Psoas muscle (tissue), 8 donors: Measurements from ENCODE around the gene FARP2. TPM values are rescaled to one million over a fixed set of nuclear protein-coding genes. Genes with fewer than 3 reads are reported as not detected.
A peak's percentile ranks its signal among the peaks of the same experiment; 100 is the strongest.

Experiments used
- ATAC-seq, 4 donors: fragments of 200-7000 bp; cut with Tn5 transposase; one replicate each; pipeline ENCODE4 v1.9.1; 2020; ENCODE audit warnings: moderate library complexity in 3 of 4, mild to moderate bottlenecking in 2 of 4
- DNase-seq, 2 donors: peaks; one replicate each; pipeline ENCODE4 v3.0.0-alpha.2; 2020
- H3K27ac ChIP-seq: fragments of 200-600 bp; one replicate; pipeline ENCODE4 v1.8.0; 2022
- H3K27me3 ChIP-seq, 3 donors: fragments of 200-600 bp in 1 of 3; one replicate each; pipeline versions ENCODE4 v1.6.1 to v1.8.0; 2013 to 2022; ENCODE audit warnings: low read length in 2 of 3, mild to moderate bottlenecking in 2 of 3, moderate library complexity in 1 of 3; ENCODE audit not compliant: insufficient read depth in 3 of 3
- H3K36me3 ChIP-seq, 2 donors: fragments of 200-600 bp in 1 of 2; one replicate each; pipeline versions ENCODE4 v1.6.1 to v1.8.0; 2013 to 2022; ENCODE audit warnings: low read depth in 1 of 2, mild to moderate bottlenecking in 1 of 2, moderate library complexity in 1 of 2; ENCODE audit not compliant: insufficient read depth in 1 of 2
- H3K4me1 ChIP-seq: fragments of 200-600 bp; one replicate; pipeline ENCODE4 v1.8.0; 2022
- H3K4me3 ChIP-seq: fragments of 200-600 bp; one replicate; pipeline ENCODE4 v1.8.0; 2022; ENCODE audit warnings: mild to moderate bottlenecking
- H3K9me3 ChIP-seq: fragments of 200-600 bp; one replicate; pipeline ENCODE4 v1.8.0; 2022
- CTCF ChIP-seq: fragments of 200-600 bp; IDR thresholded peaks from one replicate; pipeline ENCODE4 v1.8.0; 2022; ENCODE audit warnings: antibody characterized with exemption
- WGBS, 3 donors: extraction: QIAGEN DNeasy Blood & Tissue Kit; methylation state at CpG; one replicate each; pipeline versions ENCODE4 v1.1.6 to v1.1.7; 2013; 5-methylcytosine and 5-hydroxymethylcytosine counted together
- intact Hi-C, 2 donors: fragments of 100-400 bp; cut with DNase I; formaldehyde crosslinking; loops; one replicate each; pipeline versions ENCODE4 v1.11.0 to v1.14.2; 2022
- polyA plus RNA-seq, 3 donors: library from polyadenylated mRNA; stranded (reverse); fragments of 200-250 nt; gene quantifications; one replicate each; pipeline ENCODE4 v1.2.3, GENCODE V29; 2013
- total RNA-seq, 4 donors: library from RNA; stranded (reverse); fragmentation: NEBNext Ultra II Directional in 2 of 4; extraction: Animal tissue kit (Norgen Biotek cat#: 25700) in 2 of 4; gene quantifications; one replicate each; pipeline versions ENCODE4 v1.2.1 to v1.2.4, GENCODE V29; 2021 to 2023
- donor health status: healthy with polysubstance abuse.
- donor health status: DM: no; HTN: no; CAD: no; lungs with moderate emphysema.
- donor health status: Bipolar disorder and iron deficiency.
- donor health status: healthy.
- donor health status: DM: yes; HTN: yes; CAD: no.
- donor health status: DM: no; HTN: no; CAD: no.
- donor health status: DM: no; HTN: no; CAD: no.
- donor health status: DM: yes; HTN: yes; CAD: no.

FARP2 gene
- total and polyA plus RNA-seq, 7 donors, result 5.8 to 18.4 (median 17.4) TPM

- Histone ChIP-seq H3K9me3 (no peaks in the 10 kb centered on the region), H3K27ac (peak overlapping the region; percentile 94), H3K4me1 (peaks cover 48% of the 10 kb centered on the region), H3K36me3 (peaks cover 0 to 12% of the 10 kb centered on the region in 2 donors), H3K4me3 (peak overlapping the region; percentile 85), H3K27me3 (no peaks in the 10 kb centered on the region)
- intact Hi-C loops, result loop anchor here in 1 of 2 donors (5.0 kb wide), 3 partner anchors 105 to 190 kb away; partner anchors contain the start of genes FARP2, HDLBP and SEPTIN2
- ATAC-seq (peak; percentile 23 to 43 (median 28)), DNase-seq (peak; percentile 68 to 80)
- 0 to 1% (median 0%) methylated on average over 61 to 67 of the region's 67 CpGs for WGBS, 3 donors
- TF ChIP-seq CTCF, result no peak
Measured at GRCh38 chr2:241507430-241508239, 151.6 kb downstream of the FARP2 start.

GRCh38 chr2:241508240-241509154 lies 152.4 kb downstream of the FARP2 start, which contains the start of gene STK25:
STK25 (minus strand) TSS chr2:241508584; CDS start chr2:241508035, 549 bp downstream.
- TF ChIP-seq CTCF, result no peak
- ATAC-seq, result peak; percentile 78 to 86 (median 82)
- peak within 1 kb of the TSS; percentile 94 for H3K27ac ChIP-seq
- peak; percentile 99 for DNase-seq
- no peaks in the 10 kb centered on the region for H3K9me3 ChIP-seq
- H3K27me3 ChIP-seq, result no peaks in the 10 kb centered on the region
- peaks cover 0 to 12% of the 10 kb centered on the region in 2 donors for H3K36me3 ChIP-seq
- peaks cover 45% of the 10 kb centered on the region for H3K4me1 ChIP-seq
- intact Hi-C loops, result loop anchor here in 1 of 2 donors (5.0 kb wide), 3 partner anchors 104 to 191 kb away; partner anchors contain the start of genes FARP2, HDLBP and SEPTIN2
- peak within 1 kb of the TSS; percentile 85 for H3K4me3 ChIP-seq
- 0 to 1% (median 1%) methylated on average over 38 to 122 of the region's 122 CpGs for WGBS, 3 donors

GRCh38 chr2:241509155-241509784 lies 153.2 kb downstream of the FARP2 start:
- intact Hi-C loops, result loop anchor here in 1 of 2 donors (5.0 kb wide), 3 partner anchors 103 to 192 kb away; partner anchors contain the start of genes FARP2, HDLBP and SEPTIN2
- peak overlapping the region; percentile 85 for H3K4me3 ChIP-seq
- ATAC-seq (no peak), DNase-seq (no peak)
- 18% methylated on average over 24 of the region's 24 CpGs for WGBS, 3 donors
- no peaks in the 10 kb centered on the region for H3K9me3 ChIP-seq
- no peaks in the 10 kb centered on the region for H3K27me3 ChIP-seq
- H3K27ac ChIP-seq, result peak overlapping the region; percentile 94
- no peak for TF ChIP-seq CTCF
- H3K36me3 ChIP-seq, result peaks cover 0 to 12% of the 10 kb centered on the region in 2 donors
- H3K4me1 ChIP-seq, result peaks cover 37% of the 10 kb centered on the region

GRCh38 chr2:241511091-241511741 lies 155.1 kb downstream of the FARP2 start:
- no peaks in the 10 kb centered on the region for H3K9me3 ChIP-seq
- H3K4me3 ChIP-seq, result no peak overlapping the region
- no peak overlapping the region for H3K27ac ChIP-seq
- H3K36me3 ChIP-seq, result peaks cover 0 to 12% of the 10 kb centered on the region in 2 donors
- intact Hi-C loops, result no loop called here
- ATAC-seq (no peak), DNase-seq (no peak)
- TF ChIP-seq CTCF, result no peak
- WGBS, 3 donors, result 92 to 94% (median 94%) methylated on average over 6 of the region's 6 CpGs
- H3K4me1 ChIP-seq, result peaks cover 19% of the 10 kb centered on the region
- H3K27me3 ChIP-seq, result no peaks in the 10 kb centered on the region
